WERI-Rb-1 (cell line): ENCODE measurements around the gene CARHSP1.
A peak's percentile ranks its signal among the peaks of the same experiment; 100 is the strongest.

ENCODE experiments used
- DNase-seq: peaks from one replicate; pipeline ENCODE4 v3.0.0-alpha.2; 2020
- H3K27ac ChIP-seq: fragments of 250-450 bp; sonication (Bioruptor Pico); 2 replicates; pipeline ENCODE4 v1.5.1; 2020; ENCODE audit warnings: mild to moderate bottlenecking, moderate library complexity
- H3K27me3 ChIP-seq: fragments of 250-450 bp; sonication (Bioruptor Pico); 2 replicates; pipeline ENCODE4 v1.5.1; 2021; ENCODE audit warnings: mild to moderate bottlenecking, low read depth, moderate library complexity; ENCODE audit not compliant: insufficient read depth, severe bottlenecking
- H3K36me3 ChIP-seq: fragments of 250-450 bp; sonication (Bioruptor Pico); 2 replicates; pipeline ENCODE4 v1.5.1; 2020; ENCODE audit warnings: mild to moderate bottlenecking, moderate library complexity
- H3K4me3 ChIP-seq: 2 replicates; pipeline ENCODE4 v1.5.1; 2011; ENCODE audit warnings: low read depth, mild to moderate bottlenecking, control low read depth, low read length
- H3K9me3 ChIP-seq: fragments of 250-450 bp; sonication (Bioruptor Pico); 2 replicates; pipeline ENCODE4 v1.5.1; 2021; ENCODE audit warnings: mild to moderate bottlenecking, moderate library complexity; ENCODE audit not compliant: severe bottlenecking
- TF ChIP-seq, protein P1 (sequence below): IDR thresholded peaks from 2 replicates; pipeline ENCODE4 v1.5.1; 2011; ENCODE audit warnings: low read depth, mild to moderate bottlenecking, control low read depth, inconsistent platforms, low read length

The CARHSP1 gene

DNA sequence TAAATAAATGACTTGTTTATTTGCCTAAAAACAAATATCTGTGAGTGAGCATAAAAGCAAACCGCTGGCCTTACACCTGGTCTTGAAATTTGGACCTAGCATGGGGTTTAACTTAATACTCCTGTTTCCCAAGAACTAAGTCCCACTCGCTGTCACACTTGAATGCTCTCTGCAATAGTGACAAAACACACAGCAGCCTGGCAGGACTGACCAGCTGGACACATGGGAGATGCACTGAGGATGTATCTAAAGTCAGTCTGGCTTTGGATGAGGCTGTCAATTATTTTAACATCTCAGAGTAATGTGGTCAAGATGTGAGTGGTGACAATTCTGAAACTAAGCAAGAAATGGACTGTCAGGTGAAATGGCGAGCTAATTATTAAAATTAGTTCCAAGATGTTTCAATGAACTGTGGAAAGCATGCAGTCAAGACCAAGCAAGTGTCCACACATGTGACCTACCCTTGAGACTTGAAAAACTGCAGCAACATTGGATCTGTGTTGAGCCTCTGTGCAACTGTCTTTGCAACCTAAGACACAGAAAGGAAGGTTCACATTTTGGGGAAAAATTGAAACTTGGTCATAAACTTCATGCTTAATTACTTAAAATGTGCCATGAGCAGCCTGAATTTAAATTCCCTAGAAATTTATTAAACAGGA, 30.0 kb upstream of the CARHSP1 start:
- TF ChIP-seq, protein P1, sequence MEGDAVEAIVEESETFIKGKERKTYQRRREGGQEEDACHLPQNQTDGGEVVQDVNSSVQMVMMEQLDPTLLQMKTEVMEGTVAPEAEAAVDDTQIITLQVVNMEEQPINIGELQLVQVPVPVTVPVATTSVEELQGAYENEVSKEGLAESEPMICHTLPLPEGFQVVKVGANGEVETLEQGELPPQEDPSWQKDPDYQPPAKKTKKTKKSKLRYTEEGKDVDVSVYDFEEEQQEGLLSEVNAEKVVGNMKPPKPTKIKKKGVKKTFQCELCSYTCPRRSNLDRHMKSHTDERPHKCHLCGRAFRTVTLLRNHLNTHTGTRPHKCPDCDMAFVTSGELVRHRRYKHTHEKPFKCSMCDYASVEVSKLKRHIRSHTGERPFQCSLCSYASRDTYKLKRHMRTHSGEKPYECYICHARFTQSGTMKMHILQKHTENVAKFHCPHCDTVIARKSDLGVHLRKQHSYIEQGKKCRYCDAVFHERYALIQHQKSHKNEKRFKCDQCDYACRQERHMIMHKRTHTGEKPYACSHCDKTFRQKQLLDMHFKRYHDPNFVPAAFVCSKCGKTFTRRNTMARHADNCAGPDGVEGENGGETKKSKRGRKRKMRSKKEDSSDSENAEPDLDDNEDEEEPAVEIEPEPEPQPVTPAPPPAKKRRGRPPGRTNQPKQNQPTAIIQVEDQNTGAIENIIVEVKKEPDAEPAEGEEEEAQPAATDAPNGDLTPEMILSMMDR, result no peak
- Histone ChIP-seq H3K36me3 (peaks cover 97% of the 10 kb centered on the region), H3K27me3 (no peaks in the 10 kb centered on the region), H3K9me3 (no peaks in the 10 kb centered on the region), H3K4me3 (no peak overlapping the region), H3K27ac (no peak overlapping the region)
- peak; percentile 42 for DNase-seq

DNA sequence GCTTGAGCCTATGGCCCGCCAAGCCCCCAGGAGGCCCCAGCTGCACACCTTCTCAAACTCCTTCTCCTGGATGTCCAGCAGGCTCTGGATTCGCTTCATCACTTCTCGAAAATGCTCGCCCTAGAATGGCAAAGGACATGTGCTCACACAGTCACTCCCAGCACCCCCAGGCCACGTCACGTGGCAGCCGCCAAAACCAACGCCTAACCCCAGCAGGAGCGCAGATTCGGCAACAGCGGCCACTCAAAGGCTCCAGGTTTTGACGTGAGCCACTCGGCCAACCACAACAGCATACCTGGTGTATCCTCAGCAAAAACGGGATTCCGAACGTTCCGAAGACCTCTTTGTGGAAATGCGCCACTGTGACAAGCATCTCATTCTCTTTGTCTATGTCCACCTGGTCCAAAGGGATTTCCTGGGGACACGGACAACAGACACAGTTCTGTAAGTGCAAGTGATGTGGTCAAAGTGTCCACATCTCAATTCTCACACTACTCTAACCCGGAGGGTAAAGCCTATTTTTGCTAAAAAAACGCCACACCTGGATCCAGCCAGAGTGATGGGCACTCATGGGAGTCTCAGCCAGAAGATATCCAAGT, 26.0 kb upstream of the CARHSP1 start:
- H3K36me3 ChIP-seq, result peaks cover 86% of the 10 kb centered on the region
- H3K4me3 ChIP-seq, result no peak overlapping the region
- no peaks in the 10 kb centered on the region for H3K27me3 ChIP-seq
- no peak for DNase-seq
- H3K27ac ChIP-seq, result no peak overlapping the region
- TF ChIP-seq, protein P1, result no peak
- H3K9me3 ChIP-seq, result no peaks in the 10 kb centered on the region

DNA sequence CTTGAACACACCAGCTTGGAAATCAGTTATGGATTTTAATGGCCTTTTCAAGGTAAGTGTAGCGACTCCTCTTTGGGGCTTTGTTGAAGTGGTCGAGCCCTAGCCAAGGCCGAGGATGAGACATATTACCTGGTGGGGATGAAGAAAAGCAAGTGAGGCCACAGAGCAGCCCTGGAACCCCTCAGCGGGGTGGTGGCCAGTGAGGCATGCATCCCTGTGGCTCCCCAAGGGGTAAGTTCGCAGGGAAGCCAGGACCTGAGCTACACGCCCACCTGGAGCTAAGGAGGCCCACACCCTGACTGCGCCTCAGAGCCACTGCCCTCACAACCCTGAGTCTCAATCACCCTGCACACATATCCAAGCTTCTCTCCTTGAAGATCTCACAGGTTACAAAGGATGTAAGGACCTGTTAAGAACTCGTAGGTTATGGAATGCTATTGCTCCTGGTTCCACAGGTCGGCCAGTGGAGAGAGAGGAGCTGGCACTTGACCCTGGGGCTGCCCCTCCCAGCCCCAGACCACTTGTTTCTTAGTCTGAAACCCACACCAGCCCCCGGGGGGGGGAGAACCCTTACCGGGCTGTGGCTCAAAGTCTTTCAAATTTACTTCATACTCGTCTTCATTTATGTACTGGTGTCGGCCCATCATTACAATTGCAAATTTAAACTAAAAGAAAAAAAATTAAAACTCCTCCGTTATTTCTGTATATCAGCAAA, 25.3 kb upstream of the CARHSP1 start:
- Histone ChIP-seq H3K4me3 (no peak overlapping the region), H3K27me3 (no peaks in the 10 kb centered on the region), H3K9me3 (no peaks in the 10 kb centered on the region), H3K27ac (no peak overlapping the region), H3K36me3 (peaks cover 79% of the 10 kb centered on the region)
- DNase-seq, result no peak
- TF ChIP-seq, protein P1, result no peak

DNA sequence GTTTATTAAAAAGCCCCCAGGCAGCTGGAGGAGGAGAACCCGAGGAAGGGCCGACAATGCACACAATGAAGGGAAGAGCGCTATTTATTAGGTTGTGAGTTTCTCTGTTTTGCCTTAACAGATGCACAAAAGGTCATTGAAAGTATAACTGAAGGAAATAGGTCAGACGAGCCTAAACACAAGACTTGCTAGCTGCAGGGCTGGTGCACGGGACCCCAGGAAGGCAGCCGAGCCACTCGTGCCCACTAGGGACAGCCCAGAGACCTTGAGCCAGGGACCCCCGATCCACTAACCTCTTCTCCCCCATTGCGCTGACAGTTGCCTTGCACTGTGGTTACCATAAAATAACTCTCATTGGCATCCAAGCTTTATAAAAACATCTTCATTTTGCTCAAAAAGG, 24.6 kb upstream of the CARHSP1 start:
- TF ChIP-seq, protein P1, result no peak
- peaks cover 72% of the 10 kb centered on the region for H3K36me3 ChIP-seq

DNA sequence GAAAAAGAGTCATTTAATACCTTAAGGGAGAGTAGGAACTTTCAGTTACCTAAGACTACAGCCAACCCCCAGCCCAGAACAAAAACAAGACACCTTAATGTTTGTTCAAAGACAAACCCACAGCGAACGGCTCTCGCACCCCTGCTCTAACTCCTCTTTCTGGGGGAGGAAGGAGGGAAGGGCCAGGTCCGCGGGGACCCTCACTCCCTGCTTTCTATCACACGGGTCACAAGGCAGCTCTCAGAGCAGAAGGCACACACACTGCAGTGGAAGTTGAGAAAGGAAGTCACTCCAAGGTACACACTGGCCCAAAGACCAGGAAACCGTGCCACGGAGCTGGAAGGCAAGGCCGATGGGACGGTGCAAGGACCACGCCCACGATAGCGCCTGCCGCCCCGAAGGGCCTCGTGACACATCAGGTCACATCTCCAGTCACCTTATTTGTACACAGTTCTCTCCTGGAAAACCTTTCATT, 23.3 kb upstream of the CARHSP1 start:
- Histone ChIP-seq H3K27ac (no peak overlapping the region), H3K36me3 (peaks cover 65% of the 10 kb centered on the region), H3K9me3 (no peaks in the 10 kb centered on the region), H3K4me3 (no peak overlapping the region), H3K27me3 (no peaks in the 10 kb centered on the region)
- DNase-seq, result no peak
- TF ChIP-seq, protein P1, result no peak

More for the DNA sequence above, 24.6 kb upstream of the CARHSP1 start:
- no peak for DNase-seq
- H3K27ac ChIP-seq, result no peak overlapping the region
- H3K4me3 ChIP-seq, result no peak overlapping the region
- H3K27me3 ChIP-seq, result no peaks in the 10 kb centered on the region
- no peaks in the 10 kb centered on the region for H3K9me3 ChIP-seq
